Stimulated activated CD4-positive, alpha-beta T cell treated with anti-CD3 and anti-CD28 coated beads, Interleukin-15, amount 100 ng/mL, for 1 hour (primary cell): ENCODE data around the gene RIMBP2.

Experiments used
- DNase-seq, 2 donors: peaks; one replicate each; pipeline ENCODE4 v3.0.0-alpha.2; 2020; ENCODE audit warnings: low read depth in 1 of 2, low spot score in 1 of 2

Gene RIMBP2

DNA sequence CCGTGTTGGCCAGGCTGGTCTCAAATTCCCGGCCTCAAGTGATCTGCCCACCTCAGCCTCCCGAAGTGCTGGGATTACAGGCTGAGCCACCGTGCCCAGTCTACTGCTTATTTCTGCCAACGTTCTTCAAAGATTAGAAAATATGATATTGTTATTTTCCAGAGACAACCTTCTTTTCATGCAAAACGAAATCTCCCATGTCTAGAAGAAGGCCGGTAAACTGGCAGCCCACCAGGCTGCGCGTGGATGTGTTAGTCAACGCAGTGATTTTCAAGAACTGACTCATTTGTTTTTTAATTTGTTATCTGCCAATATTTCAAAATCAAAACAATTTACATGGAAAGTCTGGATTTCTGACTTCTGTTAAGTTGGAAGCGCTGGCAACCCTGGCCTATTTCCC lies 169.6 kb downstream of the RIMBP2 start:
- no peak for DNase-seq

DNA sequence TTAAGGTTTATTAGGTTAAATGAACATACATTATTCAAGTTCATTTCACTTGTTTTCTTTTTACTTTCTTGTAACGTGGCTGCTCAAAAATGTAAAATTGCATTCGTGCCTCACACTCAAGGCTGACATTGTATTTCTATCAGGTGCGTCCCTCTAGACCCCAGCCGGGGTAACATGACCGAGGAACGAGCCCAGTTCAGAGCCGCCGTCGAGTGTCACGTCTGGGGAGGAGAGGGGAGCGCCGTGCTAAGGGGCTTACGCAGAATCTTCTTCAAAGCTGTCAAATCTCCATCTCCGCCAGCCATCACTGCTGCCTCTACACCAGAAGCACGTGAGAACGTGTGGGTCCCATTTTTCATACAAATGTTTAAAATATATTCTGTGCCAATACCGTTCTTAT lies 170.6 kb downstream of the RIMBP2 start:
- no peak for DNase-seq

DNA sequence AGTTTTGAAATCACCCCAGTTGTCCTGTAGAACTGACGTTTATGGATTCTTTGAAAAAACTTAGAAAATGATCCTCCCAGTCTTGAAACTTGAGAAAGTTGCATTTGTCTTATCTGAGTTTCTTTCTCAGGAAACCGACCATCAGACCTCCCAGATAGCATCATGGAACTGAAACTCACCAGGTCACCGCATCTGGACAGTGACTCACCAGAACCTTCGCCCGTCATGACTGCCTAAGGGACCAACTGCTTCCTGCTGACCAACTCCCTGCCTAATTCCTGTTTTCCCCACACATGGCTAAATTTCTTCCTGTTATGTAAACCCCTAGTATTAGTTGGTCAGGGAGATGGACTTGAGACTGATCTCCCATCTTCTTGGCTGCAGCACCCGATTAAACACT lies 175.7 kb downstream of the RIMBP2 start:
- DNase-seq: no peak

DNA sequence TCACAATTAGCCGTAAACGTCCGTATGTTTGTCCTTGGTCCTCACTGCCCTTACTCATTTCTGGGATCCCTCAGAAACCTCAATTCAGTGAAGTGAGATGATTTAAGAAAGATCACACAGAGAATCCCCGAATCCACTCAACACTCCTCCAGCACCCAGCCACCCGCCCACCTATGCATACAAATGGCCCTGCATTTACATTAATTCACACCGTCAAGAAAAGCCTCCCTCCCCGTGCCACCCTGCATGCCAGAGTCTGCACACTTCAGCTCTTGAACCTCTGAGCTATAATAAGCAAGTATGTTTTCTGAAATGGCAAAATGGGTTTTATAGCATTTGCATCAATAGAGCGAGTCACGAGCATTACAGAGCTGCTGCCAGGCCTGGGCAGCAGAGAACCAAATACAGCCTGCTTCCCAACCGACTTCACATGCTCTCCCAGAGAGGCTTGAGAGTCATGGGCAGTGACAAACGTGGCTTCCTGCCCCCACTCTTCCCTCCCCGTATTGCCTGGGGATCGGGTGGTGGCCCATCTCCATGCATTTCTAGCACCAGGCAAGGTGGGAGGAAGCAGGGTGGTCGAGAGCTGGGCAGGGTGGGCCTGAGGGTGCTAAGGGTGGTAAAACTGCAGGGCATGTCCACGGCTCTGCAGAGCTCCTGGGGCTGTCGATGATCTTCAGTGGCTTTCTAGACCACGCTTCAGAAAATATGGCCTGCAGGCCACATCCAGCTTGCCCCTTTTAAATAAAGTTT lies 177.6 kb downstream of the RIMBP2 start:
- no peak for DNase-seq

DNA sequence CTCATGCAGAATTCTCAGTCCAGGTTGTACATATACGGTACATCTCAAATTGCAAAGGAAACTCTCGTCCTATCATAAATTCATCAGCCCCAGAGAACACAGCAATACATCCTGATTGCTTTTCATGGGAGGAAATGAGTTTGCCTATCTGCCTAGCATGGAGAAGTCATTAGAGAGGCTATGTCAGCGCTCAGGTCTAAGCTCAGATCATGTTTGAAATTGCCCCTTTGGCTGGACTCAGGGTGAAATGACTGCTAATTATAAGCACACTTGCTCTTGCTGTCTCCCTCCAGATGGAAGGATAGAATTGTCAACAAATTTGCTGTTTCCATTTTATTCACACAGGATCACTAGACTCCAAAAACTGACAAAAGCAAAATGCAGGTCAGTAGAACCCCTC lies 178.4 kb downstream of the RIMBP2 start:
- no peak for DNase-seq

DNA sequence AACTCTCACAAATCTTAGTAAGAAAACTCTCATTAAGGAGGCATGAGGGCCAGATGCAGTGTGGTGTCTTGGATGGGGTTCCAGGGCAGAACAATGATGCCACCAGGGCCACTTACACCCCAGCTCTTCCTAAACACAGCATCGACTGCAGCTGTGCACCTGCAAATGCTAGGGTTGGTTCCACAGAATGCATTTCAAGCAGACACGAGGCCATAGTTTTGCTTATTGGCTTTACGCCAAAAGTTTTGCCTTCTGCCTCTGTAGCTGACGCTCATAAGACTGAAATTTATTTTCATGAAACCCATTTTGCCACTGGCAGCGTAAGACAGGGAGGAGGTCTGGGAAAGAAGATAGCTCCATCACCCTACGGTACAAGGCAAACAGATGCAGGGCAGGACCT lies 179.0 kb downstream of the RIMBP2 start:
- no peak for DNase-seq

DNA sequence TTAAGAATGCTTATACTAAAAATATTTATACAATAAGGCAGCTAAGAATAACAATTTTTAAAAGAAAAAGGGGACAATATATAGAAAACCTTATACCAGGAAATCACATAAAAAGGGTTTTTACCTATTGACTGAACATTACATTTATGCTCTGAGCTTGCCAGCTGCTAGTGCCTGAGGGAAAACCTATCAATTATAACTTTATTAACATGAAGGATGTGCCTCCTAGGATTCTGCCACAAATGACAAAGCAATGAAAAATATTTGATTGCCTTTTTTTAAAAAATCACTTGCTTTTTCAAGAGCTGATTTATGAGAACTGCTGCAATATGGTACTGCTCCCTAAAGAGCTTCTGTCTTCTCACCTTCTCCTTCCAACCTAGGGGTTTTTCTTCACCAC lies 185.7 kb downstream of the RIMBP2 start:
- no peak for DNase-seq

DNA sequence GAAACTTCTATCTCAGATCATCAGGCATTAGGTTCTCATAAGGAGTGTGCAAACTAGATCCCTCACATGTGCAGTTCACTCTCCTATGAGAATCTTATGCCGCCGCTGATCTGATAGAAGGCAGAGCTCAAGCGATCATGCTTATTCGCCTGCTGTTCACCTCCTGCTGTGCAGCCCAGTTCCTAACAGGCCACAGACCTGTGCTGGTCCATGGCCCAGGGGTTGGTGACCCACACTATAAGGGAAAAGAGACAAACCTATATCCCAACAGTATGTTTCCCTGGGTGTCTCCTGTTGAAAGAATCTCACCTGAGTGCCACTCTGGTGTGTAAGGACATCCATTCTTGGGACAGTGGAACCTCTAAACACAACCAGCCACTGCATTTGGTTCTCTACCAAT lies 186.3 kb downstream of the RIMBP2 start:
- no peak for DNase-seq

DNA sequence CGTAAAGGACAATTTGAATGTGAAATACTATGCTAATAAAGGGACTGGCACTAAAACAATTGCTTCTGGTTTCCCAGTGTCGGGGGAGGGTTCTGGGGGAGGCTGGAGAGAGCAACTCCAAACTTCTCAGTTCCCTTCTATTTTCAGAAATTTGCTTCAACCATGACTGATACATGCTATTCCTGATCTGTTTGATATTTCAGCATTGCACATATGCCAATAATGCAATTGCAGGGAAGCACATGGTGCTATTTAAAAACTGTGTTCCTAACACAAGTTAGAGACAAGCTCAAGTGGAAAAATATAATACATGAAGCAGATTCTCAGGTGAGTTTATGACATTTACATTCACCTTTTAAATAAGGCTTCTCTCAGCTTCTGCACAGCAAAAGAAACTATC lies 188.9 kb downstream of the RIMBP2 start:
- no peak for DNase-seq

DNA sequence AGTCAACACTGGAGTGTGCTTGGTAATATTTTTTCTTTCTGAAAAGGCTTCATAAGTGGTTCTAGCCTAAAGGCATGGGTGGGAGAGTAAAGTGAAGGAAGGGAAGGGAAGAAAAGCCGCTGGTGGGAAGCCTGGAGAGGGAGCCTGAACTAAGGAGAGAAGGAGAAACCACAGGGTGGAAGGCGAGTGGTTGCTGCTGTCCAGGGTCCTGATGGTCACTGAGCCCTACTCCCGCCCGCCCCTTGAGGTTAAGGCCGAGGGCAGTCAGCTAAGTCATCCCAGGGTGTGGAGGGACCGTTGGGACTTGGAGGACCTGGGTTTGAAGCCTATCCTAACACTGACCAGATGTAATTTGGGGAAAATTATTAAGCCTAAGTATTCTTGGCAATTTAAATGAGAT lies 189.3 kb downstream of the RIMBP2 start:
- no peak for DNase-seq

DNA sequence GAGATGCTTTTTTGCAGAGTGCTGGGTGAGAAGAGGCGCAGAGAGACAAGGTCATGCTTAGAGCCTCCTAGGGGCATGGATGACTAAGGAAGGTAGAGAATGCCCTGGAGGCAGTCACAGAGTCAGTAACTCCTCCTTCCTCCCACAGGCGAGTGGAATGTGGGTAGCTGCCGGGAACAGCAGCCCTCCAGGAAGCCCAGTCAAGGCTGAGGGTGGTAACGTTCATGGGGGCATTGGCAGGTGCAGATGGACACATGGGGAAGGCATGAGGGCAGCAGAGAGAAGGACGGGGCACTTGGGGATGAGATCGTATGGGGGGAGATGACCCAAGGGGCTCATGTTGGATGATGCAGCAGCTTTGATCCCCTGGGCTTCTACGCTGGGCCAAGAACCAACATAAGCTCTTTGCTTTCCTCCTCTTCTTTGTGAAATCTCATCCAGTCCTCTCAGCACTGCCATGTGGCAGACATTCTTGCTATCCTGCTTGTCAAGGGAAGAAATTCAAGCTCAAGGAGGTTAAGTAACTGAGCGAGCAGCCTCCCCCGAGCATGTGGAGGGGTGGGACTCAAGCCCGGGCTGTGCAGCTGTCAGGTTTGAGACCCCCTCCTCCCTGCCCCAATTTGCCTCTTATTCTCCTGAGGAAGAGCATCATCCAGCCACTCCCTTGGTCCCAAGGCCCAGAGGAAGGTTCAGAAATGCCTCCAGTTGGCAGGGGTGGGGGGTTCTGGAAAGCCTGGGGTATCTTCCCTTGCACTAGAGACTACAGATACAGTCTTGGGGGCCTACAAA lies 190.5 kb downstream of the RIMBP2 start:
- no peak for DNase-seq

DNA sequence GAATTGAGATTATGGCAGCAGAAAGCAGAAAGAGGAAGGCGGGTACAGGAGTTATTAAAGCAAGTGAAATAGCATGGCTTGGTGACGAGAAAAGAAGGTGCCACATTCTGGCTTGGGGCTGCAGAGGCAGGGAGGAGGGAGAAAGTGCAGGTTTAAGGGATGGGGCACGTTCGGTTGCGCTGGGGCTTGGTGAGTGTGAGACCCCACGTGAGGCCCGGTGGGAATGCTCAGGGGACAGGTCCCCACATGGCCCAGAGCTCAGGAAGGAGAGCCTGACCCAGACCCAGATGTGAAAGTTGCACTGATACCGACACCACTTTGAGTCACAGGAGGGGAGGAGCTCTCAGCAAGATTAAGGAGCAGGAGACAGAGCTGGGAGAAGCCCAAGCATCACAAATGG lies 191.3 kb downstream of the RIMBP2 start:
- DNase-seq: no peak

DNA sequence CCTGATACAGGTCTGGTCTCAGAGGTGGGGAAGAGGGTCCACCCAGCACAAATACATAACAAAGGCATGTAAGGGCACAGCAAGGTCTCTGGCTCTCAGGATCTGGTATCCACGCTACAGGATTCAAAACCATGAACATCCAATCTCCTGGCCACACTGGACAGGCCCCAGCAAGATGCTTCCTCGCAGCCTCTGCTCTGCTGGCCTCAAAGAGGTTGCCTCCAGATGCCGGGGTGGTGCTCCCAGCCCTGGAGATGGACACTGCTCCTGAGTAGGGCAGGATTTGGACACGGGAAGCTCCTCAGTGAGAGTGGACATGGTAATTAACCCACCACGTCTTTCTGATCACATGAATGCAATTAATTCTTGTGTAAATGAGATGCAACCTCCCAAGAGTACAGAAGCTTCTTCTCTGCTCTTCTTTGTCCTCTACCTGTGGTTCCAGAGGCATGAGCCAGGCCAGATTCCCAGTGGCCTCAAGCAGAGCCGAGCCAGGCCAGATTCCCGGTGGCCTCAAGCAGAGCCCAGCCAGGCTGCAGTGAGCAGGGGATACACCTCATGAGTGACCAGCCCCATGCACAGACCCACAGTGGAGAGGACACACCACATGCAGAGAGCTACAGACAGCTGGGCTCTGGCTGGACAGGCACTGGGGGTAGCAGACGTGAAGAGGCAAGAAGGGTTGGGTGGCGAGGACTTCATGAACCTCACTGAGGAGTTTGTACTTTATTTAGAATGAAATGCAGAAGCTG lies 192.1 kb downstream of the RIMBP2 start:
- no peak for DNase-seq

DNA sequence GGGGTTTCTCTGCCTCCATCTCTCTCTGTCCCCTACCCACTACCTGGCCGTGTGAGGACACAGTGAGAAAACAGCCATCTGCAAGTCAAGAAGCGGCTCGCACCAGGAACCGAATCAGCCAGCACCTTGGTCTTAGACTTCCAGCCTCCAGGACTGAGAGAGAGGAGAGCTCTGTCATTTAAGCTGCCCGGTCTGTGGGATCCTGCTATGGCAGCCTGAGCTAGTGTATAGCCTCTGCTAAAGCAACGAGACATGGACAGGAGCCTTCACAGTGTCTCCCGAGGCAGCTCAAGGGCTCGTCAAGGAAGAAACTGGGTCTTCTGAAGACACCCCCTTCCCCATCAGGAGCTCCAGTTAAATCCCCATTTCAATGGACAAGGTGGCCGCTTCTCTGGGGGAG lies 192.9 kb downstream of the RIMBP2 start:
- DNase-seq: no peak

DNA sequence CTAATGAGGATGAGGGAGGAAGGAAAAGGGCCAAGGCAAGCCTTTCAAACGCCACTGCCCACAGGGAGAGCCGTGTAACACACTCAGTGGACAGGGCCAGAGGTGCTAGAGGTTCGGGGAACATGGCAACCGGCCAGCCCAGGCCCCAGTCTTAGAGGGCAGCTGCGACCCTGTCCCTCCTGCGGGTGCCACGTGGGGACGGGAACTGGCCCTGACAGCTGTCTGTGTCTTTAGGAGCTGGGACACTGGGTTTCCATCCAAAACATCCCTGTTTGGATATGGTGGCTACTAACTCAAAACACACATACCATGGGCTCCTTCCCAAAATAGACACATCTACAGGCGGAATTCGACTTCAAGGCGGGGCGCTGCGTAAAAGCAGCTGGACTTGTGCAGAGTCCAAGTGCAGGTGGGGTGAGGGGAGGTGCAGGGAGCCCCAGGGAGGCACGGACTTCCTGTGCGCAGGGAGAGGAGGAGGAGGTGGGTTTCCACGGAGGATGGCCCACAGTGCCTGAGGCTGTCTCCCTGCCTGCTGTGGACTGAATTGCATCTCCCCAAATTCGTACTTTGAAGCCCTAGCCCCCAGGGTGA lies 193.8 kb downstream of the RIMBP2 start:
- no peak for DNase-seq

DNA sequence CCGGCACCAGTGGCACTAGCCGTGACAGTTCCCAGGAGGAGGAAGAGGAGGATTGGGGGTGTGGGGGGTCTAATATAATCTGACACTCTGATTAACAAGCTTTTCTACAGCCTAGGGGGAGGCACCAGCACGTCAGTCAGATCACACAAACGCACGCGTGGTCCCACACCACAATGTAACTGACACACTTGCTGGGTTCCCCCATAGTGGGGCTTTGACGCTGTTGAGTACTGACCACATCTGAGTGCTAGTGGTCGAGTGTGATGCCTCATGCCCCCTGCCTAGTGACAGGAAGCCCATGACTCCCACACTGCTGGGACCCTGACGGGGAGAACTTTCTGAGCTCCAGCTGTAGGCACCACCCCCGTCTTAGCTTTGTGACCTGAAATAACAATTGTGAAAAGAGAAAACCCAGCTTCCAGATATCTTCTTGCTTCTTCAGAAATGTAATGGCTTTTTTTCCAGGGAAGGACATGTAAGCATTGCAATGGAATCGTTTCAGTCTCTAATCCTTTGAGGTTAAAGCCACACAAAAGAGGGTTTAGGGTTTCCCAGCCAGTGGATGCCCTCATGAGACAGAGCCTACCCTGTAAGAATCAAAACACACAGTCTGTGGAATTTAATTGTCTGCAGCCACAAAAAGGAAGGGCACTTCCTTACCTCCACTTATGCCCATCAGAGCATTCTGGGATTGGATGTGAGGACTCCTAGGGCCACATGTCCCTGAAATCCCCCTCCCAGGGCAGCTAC lies 194.5 kb downstream of the RIMBP2 start:
- DNase-seq: no peak

DNA sequence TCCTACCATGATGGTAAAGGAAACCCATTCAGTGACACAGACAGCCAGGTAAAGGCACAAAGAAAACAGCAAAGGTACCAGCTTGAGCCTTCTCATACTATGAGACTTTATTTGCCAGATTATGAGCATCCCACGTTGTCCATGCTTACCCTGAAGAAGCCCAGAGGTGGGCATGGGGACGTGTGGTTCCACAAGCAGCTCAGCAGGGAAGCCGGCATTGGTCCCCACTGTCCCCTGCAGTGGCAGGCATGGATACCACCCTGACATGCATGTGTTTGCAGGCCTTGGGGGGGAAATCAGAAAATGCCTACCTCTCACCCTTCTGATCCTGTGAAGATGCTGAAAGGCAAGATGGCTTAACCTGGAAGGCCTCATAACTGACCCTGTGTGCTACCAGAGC lies 195.3 kb downstream of the RIMBP2 start:
- DNase-seq: no peak

DNA sequence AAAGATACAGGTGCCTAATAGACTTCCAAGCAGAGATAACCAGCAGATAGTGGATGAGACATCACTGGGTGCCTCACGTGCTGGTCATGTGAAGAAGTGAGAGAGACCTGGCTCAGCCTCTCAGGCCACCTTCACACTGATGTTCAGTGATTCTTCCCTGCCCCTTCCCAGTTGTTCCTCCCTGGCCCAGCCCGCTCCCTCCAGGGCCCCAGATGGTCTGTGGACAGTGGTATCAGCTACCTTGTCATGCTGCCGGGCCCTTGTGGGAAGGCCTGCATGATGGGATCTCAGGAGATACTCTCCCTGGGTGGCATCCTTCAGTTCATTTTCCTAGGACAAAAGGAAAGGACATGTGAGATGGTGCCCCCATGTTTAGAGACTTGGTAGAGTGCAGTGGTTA lies 198.5 kb downstream of the RIMBP2 start:
- DNase-seq: no peak

DNA sequence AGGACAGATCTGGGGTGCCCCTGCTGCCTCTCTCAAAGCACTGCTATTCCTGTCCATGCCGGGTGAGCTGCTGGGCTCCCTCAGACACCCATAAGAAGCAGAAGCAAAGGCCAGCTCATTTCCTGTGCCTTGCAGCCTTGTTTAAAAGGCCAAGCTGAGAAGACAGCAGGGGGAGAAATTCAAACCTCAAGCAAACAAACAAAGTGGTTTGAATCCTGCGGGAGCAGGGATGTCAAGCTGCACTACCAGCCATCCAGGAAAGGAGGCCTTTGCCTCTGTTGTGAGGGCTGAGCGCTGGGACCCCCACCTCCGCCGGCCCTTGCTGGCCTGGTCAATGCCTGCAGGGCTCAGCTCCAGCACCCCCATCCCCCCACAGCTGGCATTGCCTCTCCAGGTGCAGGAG lies 201.9 kb downstream of the RIMBP2 start:
- no peak for DNase-seq

DNA sequence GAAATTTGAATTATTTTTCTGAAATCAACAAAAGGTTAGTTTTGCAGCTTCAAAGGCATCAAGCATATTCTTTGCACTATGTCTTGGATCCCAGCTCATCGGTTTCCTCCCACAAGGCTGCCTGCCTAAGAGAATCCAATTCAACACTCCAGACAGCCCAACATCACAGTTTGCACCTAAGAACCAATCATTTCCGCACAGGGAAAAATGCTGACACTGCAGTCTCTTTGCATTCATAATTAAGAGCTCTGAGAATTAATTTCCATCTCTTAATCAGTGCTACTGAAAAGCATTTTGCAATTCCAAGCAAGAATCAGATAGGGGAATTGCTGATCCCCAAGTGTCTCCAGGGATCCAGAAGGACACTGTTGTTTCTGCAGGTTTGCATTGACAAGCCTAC lies 202.5 kb downstream of the RIMBP2 start:
- no peak for DNase-seq

DNA sequence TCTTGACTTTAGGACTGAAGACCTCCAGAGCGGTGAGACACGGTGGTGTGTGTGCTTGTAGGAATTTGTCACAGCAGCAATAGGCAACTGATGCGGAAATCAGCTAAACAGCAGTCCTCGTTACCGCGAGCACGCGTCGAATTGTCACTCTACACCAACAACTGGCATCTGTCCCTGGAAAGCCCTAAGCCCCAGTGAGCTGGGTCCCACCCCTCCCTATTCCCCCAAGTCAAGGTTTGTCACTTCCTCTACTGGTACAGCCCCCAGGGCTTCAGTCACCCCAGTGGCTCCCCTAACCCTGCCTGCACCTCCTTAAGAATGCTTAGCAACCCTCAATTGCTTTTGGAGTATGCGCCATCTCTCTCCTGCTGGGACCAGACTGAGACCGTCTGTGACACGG lies 204.8 kb downstream of the RIMBP2 start:
- DNase-seq: no peak
